Activated CD4-positive, alpha-beta T cell treated with anti-CD3 and anti-CD28 coated beads for 1 hour (primary cell): ENCODE measurements around the gene CYSRT1.

Source experiments
- DNase-seq: peaks from one replicate; pipeline ENCODE4 v3.0.0-alpha.2; 2020

Gene CYSRT1

DNA sequence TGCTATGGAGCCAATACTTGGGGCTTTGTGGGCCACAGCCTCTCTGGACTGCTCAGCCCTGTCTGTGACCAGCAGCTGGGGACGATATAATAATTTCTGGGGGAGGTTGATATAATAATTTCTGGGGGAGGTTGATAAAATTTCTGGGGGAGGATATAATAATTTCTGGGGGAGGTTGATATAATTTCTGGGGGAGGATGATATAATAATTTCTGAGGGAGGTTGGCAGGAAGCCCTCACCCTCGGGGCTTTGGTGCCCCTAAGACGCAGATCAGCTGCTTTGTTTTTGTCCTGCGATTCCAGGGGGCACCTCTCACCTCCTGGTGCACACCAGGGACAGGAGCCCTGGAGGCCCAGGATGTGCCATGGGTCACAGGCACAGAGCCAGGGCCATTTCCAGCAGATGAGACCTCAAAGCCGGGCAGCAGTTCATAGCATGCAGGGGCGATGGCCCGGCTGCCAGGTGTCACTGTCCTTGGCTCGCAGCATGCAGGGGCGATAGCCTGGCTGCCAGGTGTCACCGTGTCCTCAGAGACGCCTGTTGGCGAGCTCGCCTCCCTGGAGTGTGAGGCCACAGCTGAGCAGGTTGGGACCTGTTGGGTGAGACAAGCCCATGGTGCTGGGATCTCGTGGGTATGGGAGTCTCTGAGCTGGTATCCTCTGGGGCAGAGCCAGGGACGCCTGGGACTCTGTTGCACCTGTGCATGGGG lies 48.8 kb downstream of the CYSRT1 start:
- no peak for DNase-seq

DNA sequence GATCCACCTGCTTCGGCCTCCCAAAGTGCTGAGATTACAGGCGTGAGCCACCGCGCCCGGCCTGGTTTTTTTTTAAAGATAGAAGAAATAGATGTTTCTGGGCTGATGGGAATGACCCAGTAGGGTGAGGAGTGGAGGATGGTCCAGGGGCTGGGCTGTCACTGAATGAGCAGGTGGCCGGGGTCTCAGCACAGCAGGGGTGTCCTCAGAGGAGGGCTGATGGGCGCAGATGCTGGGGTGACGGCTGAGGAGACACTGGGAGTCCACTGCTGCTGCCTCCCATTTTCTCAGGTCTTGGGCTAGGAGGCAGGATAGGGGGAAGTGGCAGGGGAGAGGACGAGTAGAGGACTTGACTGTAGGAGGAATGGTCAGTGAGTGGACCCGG lies 50.2 kb downstream of the CYSRT1 start:
- DNase-seq, result no peak
